Large intestine (tissue), 3 donors: ENCODE results near the gene RNF141. TPM values are rescaled to one million over a fixed set of nuclear protein-coding genes. Genes with fewer than 3 reads are reported as not detected.

Experiments used
- DNase-seq, 2 donors: peaks; one replicate each; pipeline versions ENCODE4 v3.0.0 to v3.0.0-alpha.2; 2013
- H3K27ac ChIP-seq: one replicate; pipeline ENCODE4 v1.5.1; 2013; ENCODE audit warnings: low read length
- H3K27me3 ChIP-seq: 2 replicates; pipeline ENCODE4 v1.6.1; 2013; ENCODE audit warnings: low read length; ENCODE audit not compliant: control insufficient read depth, insufficient read depth
- H3K36me3 ChIP-seq: 2 replicates; pipeline ENCODE4 v1.6.1; 2013; ENCODE audit warnings: low read length; ENCODE audit not compliant: control insufficient read depth, insufficient read depth
- H3K4me1 ChIP-seq: one replicate; pipeline ENCODE4 v1.6.1; 2013; ENCODE audit warnings: low read length; ENCODE audit not compliant: control insufficient read depth, insufficient read depth
- H3K4me3 ChIP-seq: one replicate; pipeline ENCODE4 v1.5.1; 2013; ENCODE audit warnings: low read length
- H3K9me3 ChIP-seq: one replicate; pipeline ENCODE4 v1.6.1; 2013; ENCODE audit warnings: mild to moderate bottlenecking, low read depth, low read length, moderate library complexity; ENCODE audit not compliant: control insufficient read depth
- WGBS: methylation state at CpG from one replicate; pipeline ENCODE4 v1.1.5; 2013; ENCODE audit warnings: low lambda C conversion rate; ENCODE audit not compliant: insufficient coverage; 5-methylcytosine and 5-hydroxymethylcytosine counted together
- polyA plus RNA-seq: library from polyadenylated mRNA; unstranded; fragments of 120-200 nt; gene quantifications from one replicate; pipeline ENCODE4 v1.2.1, GENCODE V29; 2013

RNF141 gene
- polyA plus RNA-seq, 1 donor, result 31.5 TPM

DNA sequence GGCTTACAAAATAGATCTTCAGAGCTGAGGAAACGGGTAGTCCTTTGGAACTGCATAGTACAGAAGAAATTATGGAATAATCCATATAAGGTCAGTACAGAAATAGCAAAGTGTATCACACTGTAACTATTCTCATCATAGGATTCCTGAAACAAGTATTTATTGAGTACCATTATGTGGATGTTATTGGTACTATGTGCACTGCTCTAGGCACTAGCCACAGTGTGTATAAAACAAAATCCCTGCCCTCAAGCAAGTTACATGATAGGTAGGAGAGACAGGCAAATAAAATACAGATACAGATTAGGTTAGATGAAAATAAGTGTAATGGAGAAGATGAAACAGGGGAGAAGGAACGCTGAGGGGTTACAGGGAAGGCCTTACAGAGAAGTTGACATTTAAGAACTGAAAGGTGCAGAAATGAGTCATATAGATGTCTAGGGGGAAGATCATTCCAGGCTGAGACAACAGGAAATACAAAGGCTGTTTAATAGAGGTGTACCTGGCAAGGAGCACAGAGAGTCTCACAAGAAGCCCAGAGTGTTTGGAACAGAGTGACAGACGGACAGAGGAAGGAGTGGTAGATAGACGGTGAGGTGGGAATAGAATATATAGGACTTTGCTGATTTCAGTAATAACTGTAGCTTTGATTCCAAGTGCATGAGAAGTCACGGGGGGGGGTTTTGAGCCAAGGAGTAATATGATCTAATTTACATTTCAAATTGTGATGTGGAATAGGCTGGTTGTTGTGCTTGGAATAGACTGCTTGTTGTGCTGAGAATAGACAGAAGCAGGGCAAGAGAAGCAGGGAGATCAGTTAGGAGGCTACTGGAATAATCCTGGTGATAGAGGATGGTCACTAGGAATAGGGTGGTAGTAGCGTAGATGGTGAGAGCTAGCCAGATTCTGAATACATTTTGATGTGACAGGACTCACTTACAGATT, 13.7 kb downstream of the RNF141 start:
- no peak overlapping the region for H3K27ac ChIP-seq

DNA sequence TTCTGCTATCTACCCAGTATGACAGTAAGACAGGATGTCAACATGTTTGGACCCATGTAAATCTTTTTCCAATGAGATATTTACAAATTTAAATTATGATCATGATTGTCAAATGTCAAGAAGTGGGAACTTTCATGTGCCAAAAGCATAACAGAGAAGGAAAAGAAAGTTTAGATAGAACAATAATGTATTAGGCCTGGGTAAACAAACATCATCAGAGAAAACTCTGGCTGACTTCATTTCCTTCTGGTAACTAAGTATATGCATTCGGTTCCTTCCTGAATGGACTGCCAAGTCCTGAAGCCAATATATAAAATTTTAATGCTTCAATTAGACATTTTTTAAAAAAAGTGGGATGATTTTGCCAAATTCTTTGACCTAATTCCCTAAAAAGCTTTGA, 16.5 kb downstream of the RNF141 start:
- H3K36me3 ChIP-seq, result peaks cover 42% of the 10 kb centered on the region
- no peak for DNase-seq
- no peaks in the 10 kb centered on the region for H3K27me3 ChIP-seq
- no peak overlapping the region for H3K4me3 ChIP-seq
- no peaks in the 10 kb centered on the region for H3K9me3 ChIP-seq
- no CpG with 5 or more reads among the region's 1 CpG for WGBS
- H3K27ac ChIP-seq, result no peak overlapping the region
- no peaks in the 10 kb centered on the region for H3K4me1 ChIP-seq

More for the DNA sequence above, 13.7 kb downstream of the RNF141 start:
- no peak overlapping the region for H3K4me3 ChIP-seq
- H3K9me3 ChIP-seq, result no peaks in the 10 kb centered on the region
- no peak for DNase-seq
- no peaks in the 10 kb centered on the region for H3K4me1 ChIP-seq
- 85% methylated on average over 5 of the region's 6 CpGs for WGBS
- H3K27me3 ChIP-seq, result no peaks in the 10 kb centered on the region
- H3K36me3 ChIP-seq, result peaks cover 37% of the 10 kb centered on the region

DNA sequence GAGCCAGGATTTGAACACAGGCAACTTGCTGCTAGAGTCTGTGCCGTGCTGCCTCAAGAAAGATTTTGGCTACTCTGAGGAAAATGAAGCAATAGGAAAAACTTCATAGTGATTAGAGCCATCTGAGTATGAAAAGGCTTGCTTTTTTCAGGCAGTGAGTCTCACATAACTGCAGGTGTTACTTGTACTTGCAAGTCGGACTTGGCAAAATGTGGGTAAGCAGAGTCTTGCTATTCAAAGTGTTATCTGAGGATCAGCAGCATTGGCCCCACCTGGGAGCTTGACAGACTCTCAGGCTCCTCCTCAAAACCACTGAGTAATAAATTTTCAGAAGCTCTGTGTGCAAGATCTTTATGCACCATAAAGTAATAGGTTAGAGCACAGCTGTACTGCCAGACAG, 18.1 kb downstream of the RNF141 start:
- no peaks in the 10 kb centered on the region for H3K9me3 ChIP-seq
- 100% methylated on average over 1 of the region's 2 CpGs for WGBS
- H3K27me3 ChIP-seq, result no peaks in the 10 kb centered on the region
- H3K4me1 ChIP-seq, result no peaks in the 10 kb centered on the region
- H3K4me3 ChIP-seq, result no peak overlapping the region
- no peak overlapping the region for H3K27ac ChIP-seq
- peaks cover 37% of the 10 kb centered on the region for H3K36me3 ChIP-seq
- no peak for DNase-seq

DNA sequence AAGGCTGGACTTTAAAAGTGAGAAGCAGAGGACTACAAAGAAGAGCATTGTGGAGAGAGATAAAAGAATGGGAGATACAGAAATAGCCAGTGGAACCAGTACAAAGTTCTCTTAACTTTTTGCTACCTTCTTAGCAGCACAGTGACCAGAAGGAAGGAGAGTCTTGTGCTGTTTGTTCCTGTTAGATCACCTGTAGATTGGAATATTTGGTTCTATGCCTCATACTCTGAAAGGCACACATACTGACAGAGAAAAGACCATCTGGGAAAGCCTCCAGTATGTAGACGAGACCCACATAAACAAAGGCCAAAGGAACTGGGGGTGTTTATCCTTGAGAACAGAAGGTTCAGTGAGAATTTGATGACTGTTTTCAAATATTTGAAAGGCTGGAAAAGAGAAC, 18.7 kb downstream of the RNF141 start:
- Histone ChIP-seq H3K36me3 (peaks cover 35% of the 10 kb centered on the region), H3K4me1 (no peaks in the 10 kb centered on the region), H3K27ac (no peak overlapping the region), H3K27me3 (no peaks in the 10 kb centered on the region), H3K4me3 (no peak overlapping the region), H3K9me3 (no peaks in the 10 kb centered on the region)
- no CpG with 5 or more reads among the region's 1 CpG for WGBS
- DNase-seq, result no peak

DNA sequence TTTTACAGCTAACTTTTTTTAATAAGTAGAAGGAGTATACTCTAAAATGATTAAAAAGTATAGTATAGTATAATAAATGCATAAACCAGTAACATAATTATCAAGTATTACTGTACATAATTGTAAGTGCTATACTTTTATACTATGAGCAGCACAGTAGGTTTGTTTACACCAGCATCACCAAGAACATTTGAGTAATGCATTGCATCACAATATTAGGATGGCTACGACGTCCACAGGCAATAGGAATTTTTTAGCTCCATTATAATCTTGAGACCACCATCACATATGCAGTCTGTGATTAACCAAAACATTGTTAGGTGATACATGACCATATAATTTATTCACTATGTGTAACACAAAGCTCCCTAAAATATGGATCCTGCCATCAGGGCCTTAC, 20.4 kb downstream of the RNF141 start:
- no peaks in the 10 kb centered on the region for H3K27me3 ChIP-seq
- DNase-seq, result no peak
- H3K9me3 ChIP-seq, result no peaks in the 10 kb centered on the region
- no peaks in the 10 kb centered on the region for H3K4me1 ChIP-seq
- no peak overlapping the region for H3K4me3 ChIP-seq
- no CpG with 5 or more reads among the region's 2 CpGs for WGBS
- H3K36me3 ChIP-seq, result peaks cover 31% of the 10 kb centered on the region
- H3K27ac ChIP-seq, result no peak overlapping the region

DNA sequence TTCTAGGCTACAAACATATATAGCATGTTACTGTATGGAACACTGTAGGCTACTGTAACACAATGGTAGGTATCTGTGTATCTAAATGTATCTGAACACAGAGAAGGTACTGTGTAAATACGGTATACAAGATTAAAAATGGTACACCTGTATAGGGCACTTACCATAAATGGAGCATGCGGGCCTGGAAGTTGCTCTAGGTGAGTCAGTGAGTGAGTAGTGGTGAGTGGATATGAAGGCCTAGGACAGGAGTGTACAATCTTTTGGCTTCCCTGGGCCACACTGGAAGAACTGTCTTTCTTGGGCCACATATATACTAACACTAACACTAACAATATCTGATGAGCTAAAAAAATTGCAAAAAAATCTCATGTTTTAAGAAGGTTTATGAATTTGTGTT, 21.4 kb downstream of the RNF141 start:
- Histone ChIP-seq H3K9me3 (no peaks in the 10 kb centered on the region), H3K4me1 (no peaks in the 10 kb centered on the region), H3K27ac (no peak overlapping the region), H3K36me3 (peaks cover 31% of the 10 kb centered on the region), H3K27me3 (no peaks in the 10 kb centered on the region), H3K4me3 (no peak overlapping the region)
- no peak for DNase-seq
- WGBS, result no CpG with 5 or more reads among the region's 2 CpGs

DNA sequence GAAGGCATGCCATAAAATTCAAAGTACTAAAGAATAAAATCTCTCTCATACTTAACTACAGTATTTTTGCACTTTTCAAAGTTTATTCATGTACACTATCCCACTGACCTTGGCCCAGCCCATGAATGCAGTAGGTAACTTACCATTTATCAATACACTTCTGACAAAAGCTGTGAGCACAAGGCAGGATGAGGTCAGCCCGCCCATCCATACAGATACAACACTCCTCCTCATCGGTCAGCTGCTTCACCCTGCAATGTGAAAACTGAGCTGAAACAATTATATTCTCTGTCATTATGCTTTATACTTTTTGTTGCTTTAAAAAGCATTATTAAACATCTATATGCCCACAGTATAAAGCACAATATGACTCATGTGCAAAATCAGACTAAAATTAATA, 22.1 kb downstream of the RNF141 start:
- H3K27ac ChIP-seq, result no peak overlapping the region
- no peaks in the 10 kb centered on the region for H3K4me1 ChIP-seq
- no peaks in the 10 kb centered on the region for H3K9me3 ChIP-seq
- no CpG with 5 or more reads among the region's 2 CpGs for WGBS
- H3K27me3 ChIP-seq, result no peaks in the 10 kb centered on the region
- peaks cover 28% of the 10 kb centered on the region for H3K36me3 ChIP-seq
- H3K4me3 ChIP-seq, result no peak overlapping the region
- DNase-seq, result no peak

DNA sequence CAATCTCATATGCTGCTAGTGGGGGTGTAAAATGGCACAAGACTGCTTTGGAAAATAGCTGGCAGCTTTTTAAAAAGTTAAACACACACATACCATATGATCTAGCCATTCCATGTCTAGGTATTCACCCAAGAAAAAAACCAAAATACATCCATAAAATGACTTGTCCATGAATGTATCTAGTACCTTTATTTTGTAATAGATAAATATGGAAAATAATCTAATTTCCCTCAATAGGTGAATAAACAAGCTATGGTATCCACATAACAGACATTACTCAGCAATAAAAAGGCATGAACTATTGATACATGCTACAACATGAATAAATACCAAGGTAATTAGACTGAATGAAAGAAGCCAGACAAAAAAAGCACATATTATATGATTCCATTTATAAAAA, 22.9 kb downstream of the RNF141 start:
- Histone ChIP-seq H3K27ac (no peak overlapping the region), H3K27me3 (no peaks in the 10 kb centered on the region), H3K9me3 (no peaks in the 10 kb centered on the region), H3K4me3 (no peak overlapping the region), H3K4me1 (no peaks in the 10 kb centered on the region), H3K36me3 (peaks cover 28% of the 10 kb centered on the region)
- no peak for DNase-seq

DNA sequence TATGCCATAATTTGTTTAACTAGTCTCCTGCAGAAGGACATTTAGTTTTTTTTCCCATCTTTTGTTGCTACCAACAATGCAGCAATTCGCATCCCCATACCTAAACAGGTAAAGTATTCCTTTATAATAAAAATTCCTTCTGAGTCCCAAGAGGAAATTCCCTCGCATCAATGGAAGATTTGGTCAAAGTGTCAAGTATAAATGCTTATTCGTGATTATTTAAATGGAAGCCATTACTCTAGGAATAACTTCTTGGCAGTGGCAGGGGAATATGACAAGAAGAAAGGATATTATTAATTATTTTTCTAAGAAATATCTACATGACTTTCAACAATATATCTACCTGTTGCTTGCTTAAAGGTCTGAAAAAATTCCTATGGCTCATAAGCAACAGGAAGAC, 25.6 kb downstream of the RNF141 start:
- peaks cover 14% of the 10 kb centered on the region for H3K36me3 ChIP-seq
- no CpG with 5 or more reads among the region's 3 CpGs for WGBS
- no peaks in the 10 kb centered on the region for H3K27me3 ChIP-seq
- no peaks in the 10 kb centered on the region for H3K9me3 ChIP-seq
- DNase-seq, result no peak
- H3K4me1 ChIP-seq, result no peaks in the 10 kb centered on the region
- no peak overlapping the region for H3K4me3 ChIP-seq
- no peak overlapping the region for H3K27ac ChIP-seq

DNA sequence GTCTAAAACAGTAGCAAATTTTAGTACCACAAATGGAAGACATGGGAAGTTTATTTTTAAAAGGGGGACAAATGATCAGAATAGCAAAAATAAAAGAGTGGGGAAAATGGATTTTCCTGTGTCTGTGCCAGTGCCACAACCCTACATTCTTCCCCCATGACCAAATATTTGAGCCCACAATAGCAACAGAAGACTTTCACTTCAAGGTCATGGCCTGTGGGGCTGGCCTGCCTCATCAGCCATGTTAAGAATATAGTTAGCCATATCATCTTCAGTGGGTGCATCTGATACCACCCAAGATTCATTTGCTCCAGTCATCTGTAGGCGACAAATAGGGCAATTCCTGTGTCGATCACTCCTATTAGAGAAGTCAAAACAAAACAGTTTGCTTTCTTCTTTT, 26.3 kb downstream of the RNF141 start:
- no CpG with 5 or more reads among the region's 2 CpGs for WGBS
- Histone ChIP-seq H3K27ac (no peak overlapping the region), H3K4me1 (no peaks in the 10 kb centered on the region), H3K36me3 (peaks cover 12% of the 10 kb centered on the region), H3K4me3 (no peak overlapping the region), H3K27me3 (no peaks in the 10 kb centered on the region), H3K9me3 (no peaks in the 10 kb centered on the region)
- DNase-seq, result no peak

DNA sequence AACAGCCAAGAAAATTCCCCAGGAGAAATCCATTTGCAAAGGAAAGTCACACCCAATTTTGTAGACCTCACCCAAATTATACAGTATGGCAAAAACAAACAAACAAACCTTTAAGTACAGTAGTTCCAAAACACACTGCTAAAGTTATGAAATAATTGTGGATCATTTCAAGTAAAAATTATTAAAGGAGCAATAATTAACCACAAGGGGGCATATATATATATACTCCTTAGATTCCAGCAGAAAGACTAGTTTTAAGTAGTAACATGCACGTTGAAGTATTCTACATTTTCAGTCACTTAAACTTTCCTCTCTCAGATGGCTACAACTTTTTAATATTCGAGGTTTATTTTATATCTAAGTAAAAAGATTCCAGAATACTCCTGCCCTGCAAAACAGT, 26.8 kb downstream of the RNF141 start:
- Histone ChIP-seq H3K4me3 (no peak overlapping the region), H3K27ac (no peak overlapping the region), H3K9me3 (no peaks in the 10 kb centered on the region), H3K36me3 (peaks cover 9% of the 10 kb centered on the region), H3K27me3 (no peaks in the 10 kb centered on the region), H3K4me1 (no peaks in the 10 kb centered on the region)
- WGBS, result no CpG with 5 or more reads among the region's 2 CpGs
- no peak for DNase-seq
